Naive thymus-derived CD8-positive, alpha-beta T cell (primary cell): Measurements from ENCODE around the gene TCEAL7. TPM values are rescaled to one million over a fixed set of nuclear protein-coding genes. Genes with fewer than 3 reads are reported as not detected.

ENCODE experiments used
- ATAC-seq, 2 donors: fragments of 150-1000 bp; cut with Tn5 transposase in 1 of 2; sonication (Bioruptor Pico), chemical (Tn5 transposase) in 1 of 2; 1 replicate in 1 of 2; 2 replicates in 1 of 2; pipeline ENCODE4 v1.10.0; 2021; ENCODE audit warnings: mild to moderate bottlenecking in 2 of 2, moderate library complexity in 2 of 2
- POLR2A ChIA-PET: fragments of 350-600 bp; sonication (Branson Sonifier 250); formaldehyde crosslinking; loops from one replicate; lab custom pipeline; 2021; ENCODE audit warnings: antibody characterized with exemption; lab: Charles Lee
- DNase-seq, 10 donors: peaks; one replicate each; pipeline versions ENCODE4 v3.0.0 to v3.0.0-alpha.2; 2020 to 2022
- H3K27ac Mint-ChIP-seq, 10 donors: one replicate each; pipeline ENCODE4 v1.8.0; 2020 to 2022; ENCODE audit warnings: mild to moderate bottlenecking in 10 of 10, mixed read lengths in 10 of 10, moderate library complexity in 4 of 10, inconsistent platforms in 1 of 10
- H3K27me3 Mint-ChIP-seq, 5 donors: one replicate each; pipeline ENCODE4 v1.8.0; 2021 to 2022; ENCODE audit warnings: mixed read lengths in 5 of 5
- H3K36me3 Mint-ChIP-seq, 3 donors: one replicate each; pipeline ENCODE4 v1.8.0; 2020 to 2022; ENCODE audit warnings: mixed read lengths in 3 of 3, mild to moderate bottlenecking in 2 of 3, inconsistent platforms in 1 of 3
- H3K4me1 Mint-ChIP-seq, 4 donors: one replicate each; pipeline ENCODE4 v1.8.0; 2021 to 2022; ENCODE audit warnings: mixed read lengths in 4 of 4
- H3K4me3 Mint-ChIP-seq, 10 donors: one replicate each; pipeline ENCODE4 v1.8.0; 2020 to 2022; ENCODE audit warnings: mild to moderate bottlenecking in 10 of 10, mixed read lengths in 10 of 10, moderate library complexity in 6 of 10, inconsistent platforms in 1 of 10
- H3K9me3 Mint-ChIP-seq, 9 donors: one replicate each; pipeline ENCODE4 v1.8.0; 2020 to 2022; ENCODE audit warnings: mixed read lengths in 9 of 9, mild to moderate bottlenecking in 3 of 9, inconsistent platforms in 1 of 9, moderate library complexity in 1 of 9
- polyA plus RNA-seq, 3 donors: library from polyadenylated mRNA; unstranded; fragments of 300-500 nt; fragmentation: Illumina TruSeq; gene quantifications; one replicate each; pipeline ENCODE4 v1.2.3, GENCODE V29; 2021
- total RNA-seq, 8 experiments: library from RNA in 2 of 8; stranded (reverse) in 2 of 8; gene quantifications; one replicate each; pipeline ENCODE4 v1.2.3 and lab custom pipeline; 2021 to 2026

The TCEAL7 gene
- total and polyA plus RNA-seq, 5 experiments from 2014 or later = not detected

- peaks cover 4 to 11% (median 8%) of the 10 kb centered on the region in 4 donors for H3K4me1 Mint-ChIP-seq
- ATAC-seq (no peak), DNase-seq (no peak)
- no peak overlapping the region for H3K4me3 Mint-ChIP-seq
- POLR2A ChIA-PET = no interaction called here
- H3K36me3 Mint-ChIP-seq = no peaks in the 10 kb centered on the region
- H3K9me3 Mint-ChIP-seq = no peaks in the 10 kb centered on the region
- H3K27me3 Mint-ChIP-seq = no peaks in the 10 kb centered on the region
- H3K27ac Mint-ChIP-seq = peak overlapping the region in 1 of 10 donors; percentile 5
Measured at GRCh38 chrX:103373581-103373980, 43.5 kb downstream of the TCEAL7 start.

- peaks cover 4 to 11% (median 8%) of the 10 kb centered on the region in 4 donors for H3K4me1 Mint-ChIP-seq
- peak; percentile 90 for ATAC-seq
- peak within 1 kb of the TSS; percentile 79 to 88 (median 84) for H3K4me3 Mint-ChIP-seq
- POLR2A ChIA-PET = interaction anchor here (0.7 to 0.9 kb wide), 3 partner anchors 8 to 118 kb away, joined by 3 to 5 read pairs (median 4); no protein-coding TSS in a partner anchor
- no peaks in the 10 kb centered on the region for H3K27me3 Mint-ChIP-seq
- H3K27ac Mint-ChIP-seq = peak within 1 kb of the TSS; percentile 54 to 91 (median 86)
- no peaks in the 10 kb centered on the region for H3K9me3 Mint-ChIP-seq
- H3K36me3 Mint-ChIP-seq = no peaks in the 10 kb centered on the region
- peak in 9 of 10 donors; percentile 22 to 74 (median 53) for DNase-seq
Measured at GRCh38 chrX:103376118-103376978, 46.3 kb downstream of the TCEAL7 start, which contains the start of gene BEX3. BEX3 (plus strand) TSS chrX:103376538; CDS start chrX:103377522, 984 bp downstream.

GRCh38 chrX:103376979-103377324 is 46.9 kb downstream of the TCEAL7 start:
- Mint-ChIP-seq H3K9me3 (no peaks in the 10 kb centered on the region), H3K4me1 (peaks cover 4 to 11% (median 8%) of the 10 kb centered on the region in 4 donors), H3K36me3 (no peaks in the 10 kb centered on the region), H3K4me3 (peak overlapping the region; percentile 77 to 87 (median 84)), H3K27me3 (no peaks in the 10 kb centered on the region), H3K27ac (peak overlapping the region in 8 of 10 donors; percentile 61 to 91 (median 81))
- DNase-seq (no peak), ATAC-seq (peak; percentile 27 to 43)
- POLR2A ChIA-PET = interaction anchor here (0.9 kb wide), 1 partner anchor 9 kb away, joined by 3 read pairs; no protein-coding TSS in a partner anchor

- Mint-ChIP-seq H3K4me3 (peak overlapping the region in 1 of 10 donors; percentile 7), H3K4me1 (peaks cover 4 to 11% (median 8%) of the 10 kb centered on the region in 4 donors)
Measured at GRCh38 chrX:103378990-103379389, 49.0 kb downstream of the TCEAL7 start.

More at GRCh38 chrX:103378990-103379389, 49.0 kb downstream of the TCEAL7 start:
- ATAC-seq (no peak), DNase-seq (no peak)
- POLR2A ChIA-PET = no interaction called here
- H3K27ac Mint-ChIP-seq = peak overlapping the region in 1 of 10 donors; percentile 65
- H3K36me3 Mint-ChIP-seq = no peaks in the 10 kb centered on the region
- H3K27me3 Mint-ChIP-seq = no peaks in the 10 kb centered on the region
- no peaks in the 10 kb centered on the region for H3K9me3 Mint-ChIP-seq

Other genes with a start within 250 kb of the TCEAL7 start
- not detected for gene NXF3, start 237.1 kb upstream of the TCEAL7 start, total RNA-seq
- not detected for gene NXF3, start 237.1 kb upstream of the TCEAL7 start, polyA plus RNA-seq
- 10 to 100 TPM; 54.3 to 57.2 TPM for gene BEX4, start 115.1 kb upstream of the TCEAL7 start, total RNA-seq
- 100 to 1,000 TPM in 2 of 3 donors, 10 to 100 TPM in 1; 92.9 to 115 (median 106) TPM for gene BEX4, start 115.1 kb upstream of the TCEAL7 start, polyA plus RNA-seq
- 10 to 100 TPM; 25.2 to 26.8 TPM for gene TCEAL8, start 75.1 kb upstream of the TCEAL7 start, total RNA-seq
- 10 to 100 TPM; 66.4 to 71.4 (median 69.3) TPM for gene TCEAL8, start 75.1 kb upstream of the TCEAL7 start, polyA plus RNA-seq
- not detected for gene TCEAL5, start 53.5 kb upstream of the TCEAL7 start, total RNA-seq
- gene TCEAL5, start 53.5 kb upstream of the TCEAL7 start, polyA plus RNA-seq = not detected
- 10 to 100 TPM; 30.3 to 33.8 TPM for gene BEX2, start 19.2 kb upstream of the TCEAL7 start, total RNA-seq
- gene BEX2, start 19.2 kb upstream of the TCEAL7 start, polyA plus RNA-seq = 10 to 100 TPM; 87.5 to 98.5 (median 92.1) TPM
- 1 to 10 TPM; 1.3 to 2.0 TPM for gene TCEAL9, start 26.3 kb downstream of the TCEAL7 start, total RNA-seq
- gene TCEAL9, start 26.3 kb downstream of the TCEAL7 start, polyA plus RNA-seq = 1 to 10 TPM; 3.3 to 5.2 (median 3.5) TPM
- 10 to 100 TPM; 33.8 to 34.3 TPM for gene BEX3, start 46.3 kb downstream of the TCEAL7 start, total RNA-seq
- gene BEX3, start 46.3 kb downstream of the TCEAL7 start, polyA plus RNA-seq = 100 to 1,000 TPM in 2 of 3 donors, 10 to 100 TPM in 1; 92.6 to 136 (median 134) TPM
- gene RAB40A, start 189.2 kb downstream of the TCEAL7 start, total RNA-seq = not detected
- under 1 TPM in 1 of 3 donors, not detected in 2; 0.15 TPM for gene RAB40A, start 189.2 kb downstream of the TCEAL7 start, polyA plus RNA-seq